Measurements from ENCODE around the gene ATG4C.

Gene ATG4C

GRCh38 chr1:62887799-62888507, 104.0 kb downstream of the ATG4C start:
- no peaks in the 10 kb centered on the region for H3K79me2 ChIP-seq (ENCODE audit: control insufficient read depth, low read length)
- H3K9me2 ChIP-seq (replicated peaks; ENCODE audit: control insufficient read depth, low read length), result no peaks in the 10 kb centered on the region
- no peak overlapping the region for H3K4me2 ChIP-seq (ENCODE audit: low read length)
- no peaks in the 10 kb centered on the region for H3K4me1 ChIP-seq (ENCODE audit: control insufficient read depth, low read length)
- no peaks in the 10 kb centered on the region for H3F3A ChIP-seq (ENCODE audit: control insufficient read depth, insufficient read depth)
- H3K9me3 ChIP-seq (ENCODE audit: control insufficient read depth, insufficient read depth, low read length), result no peaks in the 10 kb centered on the region
- H4K20me1 ChIP-seq (ENCODE audit: control insufficient read depth, insufficient read depth, low read depth, low read length), result no peaks in the 10 kb centered on the region
- TF ChIP-seq EZH2phosphoT487 (IDR thresholded peaks at IDR 0.05; ENCODE audit: borderline replicate concordance, low read length), result no peak
- TF ChIP-seq CTCF (IDR thresholded peaks at IDR 0.05; ENCODE audit: low read depth, low read length, poor library complexity, severe bottlenecking), result no peak
- H3K36me3 ChIP-seq (ENCODE audit: control insufficient read depth, low read length), result no peaks in the 10 kb centered on the region
- peaks cover 25% of the 10 kb centered on the region for H3K27me3 ChIP-seq (ENCODE audit: control insufficient read depth, low read length)
- no peak overlapping the region for H3K27ac ChIP-seq (ENCODE audit: low read depth, low read length)
- no peak overlapping the region for H3K4me3 ChIP-seq (ENCODE audit: low read length)

GRCh38 chr1:62891956-62892562, 108.1 kb downstream of the ATG4C start:
- no peak overlapping the region for H3K4me2 ChIP-seq (ENCODE audit: low read length)
- no peak overlapping the region for H3K4me3 ChIP-seq (ENCODE audit: low read length)
- no peaks in the 10 kb centered on the region for H4K20me1 ChIP-seq (ENCODE audit: control insufficient read depth, insufficient read depth, low read depth, low read length)
- 0 out of 2 replicates have a peak, but pooled peaks cover 4% of the 10 kb centered on the region for H3K27me3 ChIP-seq (ENCODE audit: control insufficient read depth, low read length)
- no peaks in the 10 kb centered on the region for H3K9me3 ChIP-seq (ENCODE audit: control insufficient read depth, insufficient read depth, low read length)
- H3K4me1 ChIP-seq (ENCODE audit: control insufficient read depth, low read length), result no peaks in the 10 kb centered on the region
- no peaks in the 10 kb centered on the region for H3K36me3 ChIP-seq (ENCODE audit: control insufficient read depth, low read length)
- no peak for TF ChIP-seq EZH2phosphoT487 (IDR thresholded peaks at IDR 0.05; ENCODE audit: borderline replicate concordance, low read length)
- TF ChIP-seq CTCF (IDR thresholded peaks at IDR 0.05; ENCODE audit: low read depth, low read length, poor library complexity, severe bottlenecking), result no peak
- H3K79me2 ChIP-seq (ENCODE audit: control insufficient read depth, low read length), result no peaks in the 10 kb centered on the region
- H3K9me2 ChIP-seq (replicated peaks; ENCODE audit: control insufficient read depth, low read length), result no peaks in the 10 kb centered on the region
- no peaks in the 10 kb centered on the region for H3F3A ChIP-seq (ENCODE audit: control insufficient read depth, insufficient read depth)
- H3K27ac ChIP-seq (ENCODE audit: low read depth, low read length), result no peak overlapping the region

GRCh38 chr1:62897788-62898187, 113.9 kb downstream of the ATG4C start:
- H3K4me3 ChIP-seq (ENCODE audit: low read length), result no peak overlapping the region
- TF ChIP-seq CTCF (IDR thresholded peaks at IDR 0.05; ENCODE audit: low read depth, low read length, poor library complexity, severe bottlenecking), result no peak
- no peak for TF ChIP-seq EZH2phosphoT487 (IDR thresholded peaks at IDR 0.05; ENCODE audit: borderline replicate concordance, low read length)
- no peaks in the 10 kb centered on the region for H3K9me2 ChIP-seq (replicated peaks; ENCODE audit: control insufficient read depth, low read length)

More at GRCh38 chr1:62897788-62898187, 113.9 kb downstream of the ATG4C start:
- H3F3A ChIP-seq (ENCODE audit: control insufficient read depth, insufficient read depth), result no peaks in the 10 kb centered on the region
- no peak overlapping the region for H3K27ac ChIP-seq (ENCODE audit: low read depth, low read length)
- H4K20me1 ChIP-seq (ENCODE audit: control insufficient read depth, insufficient read depth, low read depth, low read length), result no peaks in the 10 kb centered on the region
- H3K36me3 ChIP-seq (ENCODE audit: control insufficient read depth, low read length), result no peaks in the 10 kb centered on the region
- H3K27me3 ChIP-seq (ENCODE audit: control insufficient read depth, low read length), result peaks cover 6% of the 10 kb centered on the region; the same call in 1 of the 2 replicates
- no peaks in the 10 kb centered on the region for H3K4me1 ChIP-seq (ENCODE audit: control insufficient read depth, low read length)
- H3K79me2 ChIP-seq (ENCODE audit: control insufficient read depth, low read length), result no peaks in the 10 kb centered on the region
- H3K4me2 ChIP-seq (ENCODE audit: low read length), result no peak overlapping the region
- H3K9me3 ChIP-seq (ENCODE audit: control insufficient read depth, insufficient read depth, low read length), result no peaks in the 10 kb centered on the region
